Measurements from ENCODE around the gene CFAP20DC. TPM values are rescaled to one million over a fixed set of nuclear protein-coding genes. Genes with fewer than 3 reads are reported as not detected.
"Not testable (repeated sequence)": the region's sequence is repeated elsewhere in the genome, so short reads cannot be mapped to it uniquely, and the experiment has no call there.

The CFAP20DC gene
- not detected for total RNA-seq
- long read RNA-seq, result 0 reads

GRCh38 chr3:59049671-59050331, at the start of gene CFAP20DC:
Gene CFAP20DC, minus strand, starts transcription at chr3:59050025. Its CDS starts 394 bp downstream, at chr3:59049631.
- Histone ChIP-seq H3K27me3 (ENCODE audit: low read depth) (no peaks in the 10 kb centered on the region), H3K9me3 (replicated peaks) (no peaks in the 10 kb centered on the region), H3K36me3 (no peaks in the 10 kb centered on the region), H3K4me3 (peak within 1 kb of the TSS; percentile 75), H3K4me1 (peaks cover 11% of the 10 kb centered on the region), H3K27ac (replicated peaks) (peak within 1 kb of the TSS; percentile 23)
- peak; percentile 89 for DNase-seq
- TF ChIP-seq CTCF (IDR thresholded peaks at IDR 0.05; ENCODE audit: borderline replicate concordance), result no peak
- intact Hi-C loops (cut with micrococcal nuclease), result no loop called here

- peaks cover 19% of the 10 kb centered on the region for H3K27me3 ChIP-seq (ENCODE audit: low read depth)
- DNase-seq; H3K4me3 ChIP-seq; H3K4me1 ChIP-seq; H3K27ac ChIP-seq (replicated peaks); intact Hi-C loops (cut with micrococcal nuclease); H3K36me3 ChIP-seq: not testable (repeated sequence)
- H3K9me3 ChIP-seq (replicated peaks), result peaks cover 26% of the 10 kb centered on the region
Observed at GRCh38 chr3:59098516-59098915, 48.7 kb upstream of the CFAP20DC start.

- intact Hi-C loops (cut with micrococcal nuclease), result no loop called here
- Histone ChIP-seq H3K4me3 (no peak overlapping the region), H3K36me3 (no peaks in the 10 kb centered on the region), H3K27me3 (ENCODE audit: low read depth) (no peaks in the 10 kb centered on the region), H3K27ac (replicated peaks) (no peak overlapping the region), H3K9me3 (replicated peaks) (peaks cover 26% of the 10 kb centered on the region), H3K4me1 (no peaks in the 10 kb centered on the region)
- TF ChIP-seq CTCF (IDR thresholded peaks at IDR 0.05; ENCODE audit: borderline replicate concordance), result no peak
- DNase-seq, result no peak
Observed at GRCh38 chr3:59094446-59094845, 44.6 kb upstream of the CFAP20DC start.

GRCh38 chr3:59093521-59093920, 43.7 kb upstream of the CFAP20DC start:
- intact Hi-C loops (cut with micrococcal nuclease), result no loop called here
- H3K4me3 ChIP-seq, result no peak overlapping the region
- no peak for DNase-seq
- no peaks in the 10 kb centered on the region for H3K27me3 ChIP-seq (ENCODE audit: low read depth)
- no peak for TF ChIP-seq CTCF (IDR thresholded peaks at IDR 0.05; ENCODE audit: borderline replicate concordance)
- H3K4me1 ChIP-seq, result no peaks in the 10 kb centered on the region
- peaks cover 19% of the 10 kb centered on the region for H3K9me3 ChIP-seq (replicated peaks)
- H3K36me3 ChIP-seq, result no peaks in the 10 kb centered on the region
- H3K27ac ChIP-seq (replicated peaks), result no peak overlapping the region

GRCh38 chr3:59088761-59089160, 38.9 kb upstream of the CFAP20DC start:
- no peak for TF ChIP-seq CTCF (IDR thresholded peaks at IDR 0.05; ENCODE audit: borderline replicate concordance)
- DNase-seq, result no peak

GRCh38 chr3:59085976-59086375, 36.2 kb upstream of the CFAP20DC start:
- TF ChIP-seq CTCF (IDR thresholded peaks at IDR 0.05; ENCODE audit: borderline replicate concordance), result no peak
- DNase-seq, result no peak
- no peak overlapping the region for H3K27ac ChIP-seq (replicated peaks)
- intact Hi-C loops (cut with micrococcal nuclease), result no loop called here
- peaks cover 32% of the 10 kb centered on the region for H3K27me3 ChIP-seq (ENCODE audit: low read depth)
- no peaks in the 10 kb centered on the region for H3K9me3 ChIP-seq (replicated peaks)
- H3K4me1 ChIP-seq, result no peaks in the 10 kb centered on the region
- H3K4me3 ChIP-seq, result no peak overlapping the region
- H3K36me3 ChIP-seq, result no peaks in the 10 kb centered on the region

More at GRCh38 chr3:59088761-59089160, 38.9 kb upstream of the CFAP20DC start:
- no peaks in the 10 kb centered on the region for H3K36me3 ChIP-seq
- intact Hi-C loops (cut with micrococcal nuclease), result no loop called here
- H3K4me3 ChIP-seq, result no peak overlapping the region
- H3K27ac ChIP-seq (replicated peaks), result no peak overlapping the region
- H3K27me3 ChIP-seq (ENCODE audit: low read depth), result peaks cover 24% of the 10 kb centered on the region
- no peaks in the 10 kb centered on the region for H3K4me1 ChIP-seq
- H3K9me3 ChIP-seq (replicated peaks), result no peaks in the 10 kb centered on the region
